Breast epithelium (tissue), 4 donors: ENCODE results near the gene NUP160. TPM values are rescaled to one million over a fixed set of nuclear protein-coding genes. Genes with fewer than 3 reads are reported as not detected.
"Not testable (repeated sequence)": the region's sequence is repeated elsewhere in the genome, so short reads cannot be mapped to it uniquely, and the experiment has no call there.

Source experiments
- DNase-seq, 2 donors: peaks; one replicate each; pipeline ENCODE4 v3.0.0-alpha.2; 2019; ENCODE audit warnings: low spot score in 2 of 2
- H3K27ac ChIP-seq, 2 donors: fragments of 200-600 bp; sonication (generic) in 1 of 2; one replicate each; pipeline ENCODE4 v1.5.1; 2016 to 2019; ENCODE audit warnings: mild to moderate bottlenecking in 1 of 2
- H3K27me3 ChIP-seq, 2 donors: fragments of 200-600 bp; sonication (generic) in 1 of 2; one replicate each; pipeline versions ENCODE4 v1.5.1 to v1.6.0; 2017 to 2019; ENCODE audit warnings: control low read depth in 1 of 2, mild to moderate bottlenecking in 1 of 2
- H3K36me3 ChIP-seq: fragments of 200-600 bp; one replicate; pipeline ENCODE4 v1.5.1; 2019
- H3K4me1 ChIP-seq, 2 donors: fragments of 200-600 bp; sonication (generic); one replicate each; pipeline ENCODE4 v1.5.1; 2016 to 2019; ENCODE audit warnings: control low read depth in 1 of 2
- H3K4me3 ChIP-seq, 3 donors: fragments of 200-600 bp; sonication (generic); 1 replicate in 2 of 3; 2 replicates in 1 of 3; pipeline ENCODE4 v1.5.1; 2016 to 2019; ENCODE audit warnings: mild to moderate bottlenecking in 3 of 3, moderate library complexity in 2 of 3
- H3K9me3 ChIP-seq, 2 donors: fragments of 200-600 bp; sonication (generic) in 1 of 2; one replicate each; pipeline ENCODE4 v1.5.1; 2016 to 2019; ENCODE audit warnings: control low read depth in 1 of 2
- CTCF ChIP-seq, 3 donors: fragments of 450-650 bp; IDR thresholded peaks; one replicate each; pipeline ENCODE4 v1.5.1; 2016 to 2017; ENCODE audit warnings: antibody characterized with exemption in 3 of 3, mild to moderate bottlenecking in 3 of 3, moderate library complexity in 3 of 3
- POLR2A ChIP-seq: fragments of 450-650 bp; IDR thresholded peaks from one replicate; pipeline ENCODE4 v1.6.1; 2016; ENCODE audit warnings: antibody characterized with exemption, mild to moderate bottlenecking, moderate library complexity
- POLR2AphosphoS5 ChIP-seq, 3 donors: sonication (generic); formaldehyde crosslinking; IDR thresholded peaks; one replicate each; pipeline ENCODE4 v1.6.1; 2017; ENCODE audit warnings: antibody characterized with exemption in 3 of 3
- intact Hi-C: fragments of 100-400 bp; cut with DNase I; formaldehyde crosslinking; loops from one replicate; pipeline ENCODE4 v1.15.1; 2023; ENCODE audit warnings: low total_unique reads
- total RNA-seq, 3 donors: library from RNA; depleted of rRNA; stranded (reverse); fragments of >200 nt; gene quantifications; one replicate each; pipeline ENCODE4 v1.1.0, GENCODE V29; 2016

The NUP160 gene
- total RNA-seq, 3 donors from 2014 or later, result 28.2 to 41.4 (median 40.6) TPM

- H3K4me1 ChIP-seq, result peaks cover 0 to 5% of the 10 kb centered on the region in 2 donors
- H3K27ac ChIP-seq, result peak overlapping the region in 1 of 2 donors; percentile 98
- no peaks in the 10 kb centered on the region for H3K27me3 ChIP-seq
Observed at GRCh38 chr11:47846998-47847397, 1.2 kb downstream of the NUP160 start.

DNA sequence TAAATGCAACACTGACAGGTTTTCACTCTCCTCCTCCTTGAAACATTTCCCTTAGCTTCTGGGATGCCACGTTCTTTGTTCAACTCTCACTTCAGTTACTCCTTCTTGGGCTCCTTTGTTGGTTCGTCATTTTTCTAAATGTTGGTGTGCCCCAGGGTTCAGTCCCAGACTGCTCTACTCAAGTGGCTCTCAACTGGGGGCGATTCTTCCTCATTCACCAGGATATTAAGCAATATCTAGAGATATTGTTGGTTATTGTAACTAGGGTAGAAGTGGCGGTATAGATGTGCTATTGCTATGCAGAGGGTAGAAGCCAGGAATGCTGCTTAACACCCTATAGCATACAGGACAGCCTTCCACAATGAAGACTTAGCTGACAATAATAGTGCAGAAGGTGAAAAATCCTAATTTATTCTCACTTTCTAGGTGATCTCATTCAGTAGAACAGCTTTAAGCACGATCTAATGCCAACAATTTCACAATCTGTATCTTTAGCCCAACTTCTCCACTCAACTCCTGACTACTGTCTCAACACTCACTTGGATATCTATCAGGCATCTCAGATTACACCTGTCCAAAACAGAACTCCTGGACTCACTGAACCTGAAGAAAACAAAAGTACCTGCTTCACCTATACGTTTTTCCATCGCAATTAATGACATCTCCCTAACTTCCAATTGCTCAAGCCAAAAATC is 4.6 kb downstream of the NUP160 start:
- H3K27me3 ChIP-seq, result no peaks in the 10 kb centered on the region
- no peaks in the 10 kb centered on the region for H3K9me3 ChIP-seq
- DNase-seq, result no peak
- H3K36me3 ChIP-seq, result no peaks in the 10 kb centered on the region
- TF ChIP-seq CTCF (IDR thresholded peaks at IDR 0.05) (no peak), POLR2AphosphoS5 (IDR thresholded peaks at IDR 0.05) (no peak), POLR2A (no peak)
- H3K4me1 ChIP-seq, result no peaks in the 10 kb centered on the region
- H3K4me3 ChIP-seq, result no peak overlapping the region
- no peak overlapping the region for H3K27ac ChIP-seq
- intact Hi-C loops, result loop anchor here (2.0 kb wide), 1 partner anchor 51 kb away; no protein-coding TSS in a partner anchor

More at GRCh38 chr11:47846998-47847397, 1.2 kb downstream of the NUP160 start:
- intact Hi-C loops, result no loop called here
- no peaks in the 10 kb centered on the region for H3K9me3 ChIP-seq
- H3K4me3 ChIP-seq, result peak overlapping the region in 2 of 3 donors; percentile 92 to 95
- H3K36me3 ChIP-seq, result no peaks in the 10 kb centered on the region
- TF ChIP-seq POLR2AphosphoS5 (IDR thresholded peaks at IDR 0.05) (no peak), CTCF (IDR thresholded peaks at IDR 0.05) (no peak), POLR2A (no peak)
- no peak for DNase-seq

DNA sequence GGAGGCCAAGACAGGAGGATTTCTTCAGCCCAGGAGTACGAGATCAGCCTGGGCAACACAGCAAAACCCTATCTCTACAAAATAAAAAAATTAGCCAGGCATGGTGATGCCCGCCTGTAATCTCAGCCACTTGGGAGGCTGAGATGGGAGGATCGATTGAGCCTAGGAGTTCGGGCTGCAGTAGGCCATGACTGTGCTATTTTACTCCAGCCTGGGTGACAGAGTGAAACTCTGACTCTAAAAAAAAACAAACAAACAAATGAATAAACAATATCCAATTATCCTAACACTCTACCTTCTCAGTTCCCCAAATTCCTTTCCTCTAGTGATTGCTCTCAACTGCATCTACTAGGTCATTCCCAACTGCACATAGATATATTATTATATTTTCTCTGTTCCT is 5.4 kb downstream of the NUP160 start:
- Histone ChIP-seq H3K9me3 (no peaks in the 10 kb centered on the region), H3K4me3 (no peak overlapping the region), H3K36me3 (no peaks in the 10 kb centered on the region), H3K27ac (no peak overlapping the region), H3K4me1 (no peaks in the 10 kb centered on the region), H3K27me3 (no peaks in the 10 kb centered on the region)
- DNase-seq, result no peak
- intact Hi-C loops, result loop anchor here (2.0 kb wide), 1 partner anchor 50 kb away; no protein-coding TSS in a partner anchor
- TF ChIP-seq POLR2A (no peak), CTCF (IDR thresholded peaks at IDR 0.05) (no peak), POLR2AphosphoS5 (IDR thresholded peaks at IDR 0.05) (no peak)

GRCh38 chr11:47837929-47838328 is 10.2 kb downstream of the NUP160 start:
- TF ChIP-seq POLR2AphosphoS5 (IDR thresholded peaks at IDR 0.05) (no peak), POLR2A (no peak), CTCF (IDR thresholded peaks at IDR 0.05) (no peak)
- DNase-seq, result no peak
- Histone ChIP-seq H3K4me1 (no peaks in the 10 kb centered on the region), H3K27me3 (no peaks in the 10 kb centered on the region), H3K9me3 (no peaks in the 10 kb centered on the region), H3K4me3 (no peak overlapping the region), H3K27ac (no peak overlapping the region), H3K36me3 (peaks cover 5% of the 10 kb centered on the region)
- intact Hi-C loops, result no loop called here

- intact Hi-C loops, result no loop called here
- no peaks in the 10 kb centered on the region for H3K4me1 ChIP-seq
- TF ChIP-seq POLR2AphosphoS5 (IDR thresholded peaks at IDR 0.05) (no peak), CTCF (IDR thresholded peaks at IDR 0.05) (no peak)
Observed at GRCh38 chr11:47837292-47837691, 10.9 kb downstream of the NUP160 start.

GRCh38 chr11:47830013-47830412 is 18.1 kb downstream of the NUP160 start:
- H3K36me3 ChIP-seq, H3K4me3 ChIP-seq, H3K4me1 ChIP-seq, H3K27ac ChIP-seq, H3K27me3 ChIP-seq, H3K9me3 ChIP-seq, intact Hi-C loops, DNase-seq: not testable (repeated sequence)

More at GRCh38 chr11:47837292-47837691, 10.9 kb downstream of the NUP160 start:
- no peak overlapping the region for H3K27ac ChIP-seq
- H3K9me3 ChIP-seq, result no peaks in the 10 kb centered on the region
- DNase-seq, result no peak
- peaks cover 5% of the 10 kb centered on the region for H3K36me3 ChIP-seq
- no peak overlapping the region for H3K4me3 ChIP-seq
- no peaks in the 10 kb centered on the region for H3K27me3 ChIP-seq
